HepG2 (cell line): Measurements from ENCODE around the gene SLC41A3. TPM values are rescaled to one million over a fixed set of nuclear protein-coding genes. Genes with fewer than 3 reads are reported as not detected.

Experiments used
- ATAC-seq: fragments of 200-7000 bp; cut with Tn5 transposase; 3 replicates; pipeline ENCODE4 v1.9.1; 2020; ENCODE audit warnings: mild to moderate bottlenecking, moderate library complexity
- BruUV-seq: library from RNA; stranded (reverse); fragments of 400-500 nt; replicated peaks from 2 replicates; lab custom pipeline; 2021; lab: Mats Ljungman, UMichigan
- CTCF ChIA-PET: fragments of 300-600 bp; formaldehyde crosslinking; extraction: SDS; loops from one replicate; lab custom pipeline; 2021; ENCODE audit warnings: low total read pairs, inconsistent platforms, low intra/inter-chr PET ratio; lab: Yijun Ruan, JAX
- POLR2A ChIA-PET: fragments of 350-600 bp; sonication (Branson Sonifier 250); formaldehyde crosslinking; loops from one replicate; lab custom pipeline; 2020; ENCODE audit warnings: antibody characterized with exemption, inconsistent platforms; lab: Yijun Ruan, JAX
- DNase-seq: peaks from one replicate; pipeline ENCODE4 v3.0.0-alpha.2; 2015; ENCODE audit warnings: low spot score
- FAIRE-seq: peaks from 3 replicates; lab custom pipeline; 2011; peaks lifted over from hg19 to GRCh38; lab: Jason Lieb, UNC
- H2AFZ ChIP-seq: one replicate; pipeline ENCODE4 v1.6.1; 2011; ENCODE audit warnings: low read length, inconsistent platforms
- H3K27ac ChIP-seq: fragments of 300-600 bp; 3 replicates; pipeline ENCODE4 v1.8.0; 2011; ENCODE audit warnings: mixed run types, mild to moderate bottlenecking, mixed read lengths, low read length, inconsistent platforms; ENCODE audit not compliant: insufficient read depth; ENCODE audit errors: extremely low read length
- H3K27me3 ChIP-seq, 2 experiments: fragments of 200-600 bp in 1 of 2; 2 replicates in 1 of 2; 3 replicates in 1 of 2; pipeline versions ENCODE4 v1.6.0 to v1.8.0; 2011; ENCODE audit warnings: low read length in 2 of 2, mild to moderate bottlenecking in 2 of 2, moderate library complexity in 2 of 2, inconsistent platforms in 1 of 2; ENCODE audit not compliant: insufficient read depth in 2 of 2, control insufficient read depth in 1 of 2
- H3K36me3 ChIP-seq, 2 experiments: fragments of 200-600 bp in 1 of 2; replicated peaks in 1 of 2; 2 replicates in 1 of 2; 3 replicates in 1 of 2; pipeline versions ENCODE4 v1.5.1 to v1.8.0; 2011; ENCODE audit warnings: low read length in 2 of 2, inconsistent platforms in 1 of 2; ENCODE audit not compliant: insufficient read depth in 2 of 2, control insufficient read depth in 1 of 2
- H3K4me1 ChIP-seq: 2 replicates; pipeline ENCODE4 v1.5.1; 2012; ENCODE audit warnings: low read length, inconsistent platforms; ENCODE audit not compliant: insufficient read depth
- H3K4me2 ChIP-seq: 2 replicates; pipeline ENCODE4 v1.6.0; 2011; ENCODE audit warnings: low read depth, low read length, inconsistent platforms
- H3K4me3 ChIP-seq, 3 experiments: fragments of 200-600 bp in 1 of 3; sonication (generic), shearing (Covaris generic) in 1 of 3; replicated peaks in 1 of 3; 2 replicates each; pipeline ENCODE4 v1.5.1; 2011 to 2016; ENCODE audit warnings: low read length in 3 of 3, inconsistent platforms in 2 of 3, low read depth in 2 of 3, mild to moderate bottlenecking in 2 of 3, control low read depth in 1 of 3, mixed read lengths in 1 of 3; ENCODE audit not compliant: insufficient read depth in 1 of 3
- H3K79me2 ChIP-seq: one replicate; pipeline ENCODE4 v1.6.1; 2011; ENCODE audit warnings: low read length, inconsistent platforms; ENCODE audit not compliant: insufficient read depth
- H3K9ac ChIP-seq: 2 replicates; pipeline ENCODE4 v1.6.0; 2011; ENCODE audit warnings: mild to moderate bottlenecking, low read depth, low read length, inconsistent platforms; ENCODE audit not compliant: insufficient read depth
- H3K9me3 ChIP-seq: 2 replicates; pipeline ENCODE4 v1.5.1; 2012; ENCODE audit warnings: mild to moderate bottlenecking, low read length
- H4K20me1 ChIP-seq: 2 replicates; pipeline ENCODE4 v1.6.0; 2011; ENCODE audit warnings: inconsistent platforms, mild to moderate bottlenecking, low read length, moderate library complexity; ENCODE audit not compliant: insufficient read depth
- EZH2 ChIP-seq: conservative IDR thresholded peaks from 2 replicates; pipeline ENCODE4 v1.6.1; 2012; ENCODE audit warnings: mild to moderate bottlenecking, low read depth, low read length, moderate library complexity
- FOSL2 ChIP-seq: sonication (generic); formaldehyde crosslinking; IDR thresholded peaks from 2 replicates; pipeline ENCODE4 v1.4.0; 2020; ENCODE audit warnings: missing genetic modification reagents
- FOXA1 ChIP-seq, 2 experiments: fragments of 450-650 bp in 1 of 2; sonication (generic) in 1 of 2; formaldehyde crosslinking in 1 of 2; IDR thresholded peaks; 2 replicates each; pipeline versions ENCODE4 v1.4.0 to v1.6.1; 2016 to 2020; ENCODE audit warnings: missing genetic modification reagents in 1 of 2
- GMEB1 ChIP-seq: sonication (generic); formaldehyde crosslinking; IDR thresholded peaks from 2 replicates; pipeline ENCODE4 v1.5.1; 2020; ENCODE audit warnings: missing genetic modification reagents, mild to moderate bottlenecking, borderline replicate concordance
- HINFP ChIP-seq: sonication (generic); formaldehyde crosslinking; IDR thresholded peaks from 2 replicates; pipeline ENCODE4 v1.4.0; 2020; ENCODE audit warnings: low read depth, mild to moderate bottlenecking, missing genetic modification reagents
- IRF9 ChIP-seq: sonication (generic); formaldehyde crosslinking; IDR thresholded peaks from 2 replicates; pipeline ENCODE4 v1.8.0; 2022; ENCODE audit warnings: missing genetic modification reagents, mild to moderate bottlenecking, borderline replicate concordance
- MAFF ChIP-seq: IDR thresholded peaks from 2 replicates; pipeline ENCODE4 v1.6.1; 2011; ENCODE audit warnings: low read depth, low read length, improper control_type of control experiment
- NRL ChIP-seq: sonication (generic); formaldehyde crosslinking; IDR thresholded peaks from 2 replicates; pipeline ENCODE4 v1.5.0; 2020; ENCODE audit warnings: missing genetic modification reagents, mild to moderate bottlenecking, moderate library complexity, borderline replicate concordance
- PHF20 ChIP-seq: sonication (generic); formaldehyde crosslinking; IDR thresholded peaks from 2 replicates; pipeline ENCODE4 v1.5.0; 2020; ENCODE audit warnings: mild to moderate bottlenecking, missing genetic modification reagents
- SMAD1 ChIP-seq: sonication (generic); formaldehyde crosslinking; IDR thresholded peaks from 2 replicates; pipeline ENCODE4 v1.4.0; 2020; ENCODE audit warnings: missing genetic modification reagents, low read depth, mild to moderate bottlenecking, borderline replicate concordance
- THAP11 ChIP-seq: IDR thresholded peaks from 2 replicates; pipeline ENCODE4 v1.6.1; 2016; ENCODE audit warnings: missing biosample characterization, missing genetic modification reagents
- TP53 ChIP-seq: sonication (generic); formaldehyde crosslinking; conservative IDR thresholded peaks from 2 replicates; pipeline ENCODE4 v1.4.0; 2020; ENCODE audit warnings: missing genetic modification reagents
- ZNF30 ChIP-seq: sonication (generic); formaldehyde crosslinking; IDR thresholded peaks from 2 replicates; pipeline ENCODE4 v1.5.0; 2020; ENCODE audit warnings: mild to moderate bottlenecking, missing genetic modification reagents
- ZNF446 ChIP-seq: sonication (generic); formaldehyde crosslinking; IDR thresholded peaks from 2 replicates; pipeline ENCODE4 v1.5.0; 2020; ENCODE audit warnings: mild to moderate bottlenecking, missing genetic modification reagents
- ZNF572 ChIP-seq: sonication (generic); formaldehyde crosslinking; IDR thresholded peaks from 2 replicates; pipeline ENCODE4 v1.5.1; 2020; ENCODE audit warnings: mild to moderate bottlenecking, missing genetic modification reagents
- WGBS: methylation state at CpG from one replicate; pipeline ENCODE4 v1.1.6; 2017; ENCODE audit warnings: low lambda C conversion rate; 5-methylcytosine and 5-hydroxymethylcytosine counted together
- in situ Hi-C: cut with HindIII; loops from 2 replicates; pipeline ENCODE4 v1.10.0; 2017; ENCODE audit warnings: low pct_unique_long_range_greater_than_20kb; ENCODE audit not compliant: extremely low pct_ligation_motif_present
- intact Hi-C: fragments of 100-400 bp; cut with micrococcal nuclease; formaldehyde crosslinking; loops from one replicate; pipeline ENCODE4 v1.10.0; 2022; ENCODE audit not compliant: unreplicated experiment
- polyA plus RNA-seq, 8 experiments: library from polyadenylated mRNA; depleted of rRNA in 3 of 8; stranded (reverse) in 7 of 8; unstranded in 1 of 8; fragments of >200 nt; fragmentation: Illumina TruSeq in 4 of 8; extraction: Trizol in 4 of 8; gene quantifications; 2 replicates each; pipeline versions ENCODE4 v1.2.1 to v1.2.3, GENCODE V29; 2011 to 2016; ENCODE audit warnings: low read depth in 4 of 8, missing spikeins in 1 of 8, mixed read lengths in 1 of 8; ENCODE audit not compliant: insufficient read depth in 1 of 8
- total RNA-seq, 5 experiments: library from RNA; depleted of rRNA; stranded (reverse); fragments of >200 nt; fragmentation: Illumina TruSeq; extraction: Trizol; gene quantifications; 2 replicates each; pipeline ENCODE4 v1.2.3, GENCODE V29; 2016; ENCODE audit warnings: low read depth in 1 of 5
- TF ChIP-seq, protein P1 (sequence below): sonication (generic); formaldehyde crosslinking; IDR thresholded peaks from 2 replicates; pipeline ENCODE4 v1.9.0; 2021; ENCODE audit warnings: missing genetic modification reagents, mild to moderate bottlenecking, borderline replicate concordance

The SLC41A3 gene
- total and polyA plus RNA-seq, 2 of the 13 experiments (the other 11 are each of a cell fraction or from before 2014, with no cell fraction given), result 26.0 to 71.1 TPM

- TF ChIP-seq, protein P1, sequence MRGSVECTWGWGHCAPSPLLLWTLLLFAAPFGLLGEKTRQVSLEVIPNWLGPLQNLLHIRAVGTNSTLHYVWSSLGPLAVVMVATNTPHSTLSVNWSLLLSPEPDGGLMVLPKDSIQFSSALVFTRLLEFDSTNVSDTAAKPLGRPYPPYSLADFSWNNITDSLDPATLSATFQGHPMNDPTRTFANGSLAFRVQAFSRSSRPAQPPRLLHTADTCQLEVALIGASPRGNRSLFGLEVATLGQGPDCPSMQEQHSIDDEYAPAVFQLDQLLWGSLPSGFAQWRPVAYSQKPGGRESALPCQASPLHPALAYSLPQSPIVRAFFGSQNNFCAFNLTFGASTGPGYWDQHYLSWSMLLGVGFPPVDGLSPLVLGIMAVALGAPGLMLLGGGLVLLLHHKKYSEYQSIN (CRISPR knock-in tag), result no peak
- TF ChIP-seq, all 625 proteins: peak for 0
These were observed 34.7 kb upstream of the SLC41A3 start (continued) for GRCh38 chr3:126118591-126118990.

DNA sequence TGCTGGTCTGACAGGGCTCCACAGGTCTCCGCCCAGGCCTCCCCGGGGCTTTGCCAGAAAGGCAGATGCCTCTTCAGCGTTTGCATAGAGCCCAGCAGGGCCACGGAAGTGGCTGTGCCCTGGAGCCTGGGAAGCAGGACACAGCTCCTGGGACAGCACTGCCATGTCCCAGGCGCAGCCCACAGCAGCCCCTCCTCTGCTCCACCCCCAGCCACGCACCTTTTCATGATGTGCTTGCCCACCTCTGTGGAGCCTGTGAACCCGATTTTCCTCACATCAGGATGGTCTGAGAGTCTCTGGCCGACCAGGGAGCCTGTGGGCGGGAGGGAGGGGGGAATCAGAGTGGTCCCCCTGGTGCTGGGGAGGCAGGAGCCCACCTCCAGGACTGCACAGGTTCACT, 33.9 kb upstream of the SLC41A3 start:
- Histone ChIP-seq H2AFZ (no peak overlapping the region), H3K79me2 (no peaks in the 10 kb centered on the region), H3K27ac (no peak overlapping the region), H3K4me2 (no peak overlapping the region), H3K36me3 (peaks cover 2 to 16% of the 10 kb centered on the region in 2 experiments; a peak in 1 of 5 replicates), H3K9ac (no peak overlapping the region), H3K4me1 (no peaks in the 10 kb centered on the region), H3K4me3 (no peak overlapping the region), H3K27me3 (no peaks in the 10 kb centered on the region), H3K9me3 (no peaks in the 10 kb centered on the region), H4K20me1 (no peaks in the 10 kb centered on the region)
- ATAC-seq (no peak), DNase-seq (no peak), FAIRE-seq (no peak)
- BruUV-seq, result no TSS peak
- WGBS, result 83% methylated on average over 9 of the region's 9 CpGs
- intact Hi-C loops, result loop anchor here (10.0 kb wide), 1 partner anchor 143 kb away; no protein-coding TSS in a partner anchor
- ChIA-PET POLR2A (no interaction called here), CTCF (no interaction called here)
- in situ Hi-C loops, result no loop called here
- TF ChIP-seq FOSL2, result no peak
- TF ChIP-seq EZH2, result no peak
- TF ChIP-seq ZNF30, result no peak
- TF ChIP-seq ZNF446, result no peak
- no peak for TF ChIP-seq ZNF572
- no peak for TF ChIP-seq MAFF
- no peak for TF ChIP-seq NRL
- no peak for TF ChIP-seq IRF9 (CRISPR knock-in tag)
- TF ChIP-seq THAP11 (CRISPR knock-in tag), result no peak
- TF ChIP-seq SMAD1 (CRISPR knock-in tag), result no peak
- no peak for TF ChIP-seq TP53 (CRISPR knock-in tag)
- TF ChIP-seq FOXA1 (IDR thresholded peaks at IDR 0.05), result no peak
- TF ChIP-seq FOXA1 (CRISPR knock-in tag; IDR thresholded peaks at IDR 0.05), result no peak
- no peak for TF ChIP-seq HINFP (CRISPR knock-in tag)
- no peak for TF ChIP-seq GMEB1 (CRISPR knock-in tag)
- TF ChIP-seq PHF20 (CRISPR knock-in tag), result no peak
